GM12873 (cell line): ENCODE results near the gene SMYD3.

Source experiments
- CTCF ChIP-seq: IDR thresholded peaks from 2 replicates; pipeline ENCODE4 v1.5.1; 2012; ENCODE audit warnings: low read depth, mild to moderate bottlenecking, moderate library complexity, low read length, control low read depth; ENCODE audit not compliant: insufficient read depth; ENCODE audit errors: missing control alignments

SMYD3 gene

GRCh38 chr1:246506674-246507481, at the start of gene SMYD3:
Gene SMYD3 (minus strand): TSS chr1:246507279.
- TF ChIP-seq CTCF: no peak

- no peak for TF ChIP-seq CTCF
Measured at GRCh38 chr1:246554201-246554600, 47.1 kb upstream of the SMYD3 start.

- no peak for TF ChIP-seq CTCF
Measured at GRCh38 chr1:246552110-246552509, 45.0 kb upstream of the SMYD3 start.

GRCh38 chr1:246550402-246550801, 43.3 kb upstream of the SMYD3 start:
- TF ChIP-seq CTCF: no peak

- TF ChIP-seq CTCF: no peak
Measured at GRCh38 chr1:246549665-246550064, 42.6 kb upstream of the SMYD3 start.

- no peak for TF ChIP-seq CTCF
Measured at GRCh38 chr1:246544001-246544400, 36.9 kb upstream of the SMYD3 start.

GRCh38 chr1:246540738-246541491, 33.8 kb upstream of the SMYD3 start:
- no peak for TF ChIP-seq CTCF
